Stimulated activated memory B cell treated with anti-CD40 and anti-IgM and Interleukin-4, amounts not matched to agents 10 μg/mL and 1 μg/mL and 100 μg/mL, for 72 hours (primary cell): ENCODE data around the gene PDE4DIP.
"Not testable (repeated sequence)": the region's sequence is repeated elsewhere in the genome, so short reads cannot be mapped to it uniquely, and the experiment has no call there.

Source experiments
- ATAC-seq: fragments of 150-1000 bp; cut with Tn5 transposase; 2 replicates; pipeline ENCODE4 v1.10.0; 2021
- H3K27ac Mint-ChIP-seq: one replicate; pipeline ENCODE4 v1.8.0; 2022; ENCODE audit warnings: mild to moderate bottlenecking, mixed read lengths
- H3K27me3 Mint-ChIP-seq: one replicate; pipeline ENCODE4 v1.8.0; 2022; ENCODE audit warnings: mixed read lengths
- H3K36me3 Mint-ChIP-seq: one replicate; pipeline ENCODE4 v1.8.0; 2022; ENCODE audit warnings: mixed read lengths
- H3K4me1 Mint-ChIP-seq: one replicate; pipeline ENCODE4 v1.8.0; 2022; ENCODE audit warnings: mixed read lengths
- H3K4me3 Mint-ChIP-seq: one replicate; pipeline ENCODE4 v1.8.0; 2022; ENCODE audit warnings: mild to moderate bottlenecking, moderate library complexity, mixed read lengths
- H3K9me3 Mint-ChIP-seq: one replicate; pipeline ENCODE4 v1.8.0; 2022; ENCODE audit warnings: mixed read lengths

PDE4DIP gene

GRCh38 chr1:148855367-148855766, 11.1 kb downstream of the PDE4DIP start:
- not testable (repeated sequence) for ATAC-seq

GRCh38 chr1:148860049-148860448, 15.8 kb downstream of the PDE4DIP start:
- H3K4me3 Mint-ChIP-seq, H3K36me3 Mint-ChIP-seq, H3K4me1 Mint-ChIP-seq, H3K27me3 Mint-ChIP-seq, ATAC-seq, H3K27ac Mint-ChIP-seq, H3K9me3 Mint-ChIP-seq: not testable (repeated sequence)

More at GRCh38 chr1:148855367-148855766, 11.1 kb downstream of the PDE4DIP start:
- not testable (repeated sequence) for H3K36me3 Mint-ChIP-seq, H3K9me3 Mint-ChIP-seq, H3K27ac Mint-ChIP-seq, H3K4me1 Mint-ChIP-seq, H3K4me3 Mint-ChIP-seq, H3K27me3 Mint-ChIP-seq

DNA sequence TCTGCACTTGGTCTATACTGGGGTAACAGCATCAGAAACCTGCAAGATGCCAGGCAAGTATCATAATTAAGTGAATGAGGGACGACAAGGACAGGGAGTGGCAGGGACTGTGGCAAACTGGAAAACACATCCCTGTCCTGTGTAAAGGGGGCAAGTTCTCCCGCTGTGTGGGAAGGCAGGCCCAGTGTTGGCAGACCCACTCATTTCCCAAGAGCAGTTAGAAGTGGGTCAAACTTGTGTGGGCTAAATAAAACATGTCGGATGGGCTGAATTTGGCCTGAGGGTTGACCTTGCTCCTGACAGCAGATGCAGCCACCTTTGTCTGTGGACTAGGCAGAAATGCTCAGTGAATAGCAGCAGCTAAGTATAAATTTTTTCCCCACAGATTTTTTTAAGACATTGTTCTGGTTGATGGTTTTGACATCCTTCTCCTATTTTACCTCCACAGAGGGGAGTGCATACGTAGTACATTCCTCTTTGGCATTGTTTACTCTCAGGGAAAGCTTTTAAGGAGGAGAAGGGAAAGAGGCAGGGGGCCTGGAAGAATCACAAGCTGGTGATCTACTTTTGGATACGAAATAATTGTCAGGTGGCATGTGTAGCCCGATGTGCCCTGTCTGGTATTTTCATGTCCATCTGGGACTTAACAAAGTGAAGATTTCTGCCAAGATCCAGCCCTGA, 16.5 kb downstream of the PDE4DIP start:
- not testable (repeated sequence) for H3K4me3 Mint-ChIP-seq, H3K27me3 Mint-ChIP-seq, H3K27ac Mint-ChIP-seq, H3K9me3 Mint-ChIP-seq, H3K4me1 Mint-ChIP-seq, H3K36me3 Mint-ChIP-seq, ATAC-seq

DNA sequence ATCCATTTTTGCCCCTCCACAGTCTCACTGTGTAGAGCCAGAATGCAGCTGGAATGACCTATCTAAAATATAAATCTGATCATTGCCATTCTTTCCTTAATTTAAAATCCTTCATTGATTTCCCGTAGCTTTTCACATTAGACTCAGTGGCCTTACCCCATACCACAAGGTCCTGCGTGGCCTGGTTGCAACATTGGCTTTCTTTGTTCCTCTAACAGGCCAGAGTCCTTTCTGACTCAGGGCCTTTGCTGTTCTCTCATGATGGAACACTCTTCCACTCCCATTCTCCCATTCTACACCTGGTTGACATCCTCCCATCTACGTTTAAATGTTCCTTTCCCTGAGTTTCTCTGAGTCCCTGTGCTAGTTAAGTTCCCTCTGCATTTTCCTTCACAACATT, 18.4 kb downstream of the PDE4DIP start:
- not testable (repeated sequence) for H3K36me3 Mint-ChIP-seq, H3K4me1 Mint-ChIP-seq, H3K27me3 Mint-ChIP-seq, H3K4me3 Mint-ChIP-seq, ATAC-seq, H3K9me3 Mint-ChIP-seq, H3K27ac Mint-ChIP-seq

- not testable (repeated sequence) for ATAC-seq, H3K27me3 Mint-ChIP-seq, H3K36me3 Mint-ChIP-seq, H3K4me1 Mint-ChIP-seq, H3K9me3 Mint-ChIP-seq, H3K4me3 Mint-ChIP-seq, H3K27ac Mint-ChIP-seq
Observed at GRCh38 chr1:148868924-148869633, 24.9 kb downstream of the PDE4DIP start.

DNA sequence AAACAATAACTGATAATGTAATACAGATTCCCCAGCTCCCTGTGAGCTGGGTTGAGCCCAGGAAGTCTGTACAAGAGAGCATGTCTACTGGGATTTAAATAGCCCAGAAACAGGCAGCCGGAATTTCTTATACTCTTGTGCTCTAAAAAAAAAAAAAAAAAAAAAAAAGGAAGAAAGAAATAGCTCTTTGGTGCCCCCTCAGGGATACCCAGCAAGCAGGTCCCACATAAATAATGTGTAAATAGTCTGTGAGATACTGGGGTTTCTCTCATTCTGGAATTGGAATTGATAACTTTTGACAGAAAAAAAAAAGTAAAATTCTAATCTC, 25.4 kb downstream of the PDE4DIP start:
- H3K36me3 Mint-ChIP-seq, H3K4me1 Mint-ChIP-seq, H3K9me3 Mint-ChIP-seq, H3K27ac Mint-ChIP-seq, H3K27me3 Mint-ChIP-seq, H3K4me3 Mint-ChIP-seq, ATAC-seq: not testable (repeated sequence)

- H3K4me1 Mint-ChIP-seq, ATAC-seq, H3K4me3 Mint-ChIP-seq, H3K36me3 Mint-ChIP-seq, H3K27me3 Mint-ChIP-seq, H3K9me3 Mint-ChIP-seq, H3K27ac Mint-ChIP-seq: not testable (repeated sequence)
Observed at GRCh38 chr1:148874408-148875388, 30.5 kb downstream of the PDE4DIP start.

DNA sequence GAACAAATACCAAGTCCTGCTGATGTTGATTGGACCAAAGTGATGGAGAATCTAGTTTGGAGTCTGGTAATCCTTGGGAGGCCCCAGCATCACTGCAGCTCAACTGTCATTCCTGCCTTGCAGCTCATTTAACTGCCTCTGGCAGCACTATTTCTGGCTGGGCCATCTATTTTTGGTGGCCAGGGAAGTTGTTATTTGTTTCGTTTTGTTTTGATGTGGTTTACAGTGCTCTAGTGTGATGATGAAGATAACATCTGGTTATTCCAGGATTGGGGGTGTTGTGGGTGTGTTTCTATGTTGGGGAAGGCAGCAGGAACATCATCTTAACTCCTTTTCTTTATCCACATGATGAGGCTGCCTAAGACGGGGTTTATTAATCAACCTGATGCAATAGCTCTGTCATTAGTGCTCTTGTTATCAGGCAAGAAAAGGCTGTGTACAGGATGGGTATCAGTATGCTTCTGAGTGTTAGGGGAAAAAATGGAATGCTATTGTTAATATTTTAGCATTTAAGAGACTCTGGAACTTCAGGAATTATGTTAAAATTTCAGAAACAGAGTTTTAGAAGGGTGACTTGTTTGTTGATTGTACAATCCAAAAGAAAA, 35.7 kb downstream of the PDE4DIP start:
- H3K36me3 Mint-ChIP-seq, H3K27ac Mint-ChIP-seq, H3K9me3 Mint-ChIP-seq, ATAC-seq, H3K4me1 Mint-ChIP-seq, H3K4me3 Mint-ChIP-seq, H3K27me3 Mint-ChIP-seq: not testable (repeated sequence)

GRCh38 chr1:148881261-148881660, 37.0 kb downstream of the PDE4DIP start:
- not testable (repeated sequence) for H3K27me3 Mint-ChIP-seq, ATAC-seq, H3K4me3 Mint-ChIP-seq, H3K4me1 Mint-ChIP-seq, H3K36me3 Mint-ChIP-seq, H3K9me3 Mint-ChIP-seq, H3K27ac Mint-ChIP-seq

- H3K36me3 Mint-ChIP-seq, H3K27me3 Mint-ChIP-seq, H3K4me3 Mint-ChIP-seq, H3K27ac Mint-ChIP-seq, H3K9me3 Mint-ChIP-seq, H3K4me1 Mint-ChIP-seq: not testable (repeated sequence)
- ATAC-seq: peak; percentile 64
Observed at GRCh38 chr1:148885219-148885618, 41.0 kb downstream of the PDE4DIP start.

DNA sequence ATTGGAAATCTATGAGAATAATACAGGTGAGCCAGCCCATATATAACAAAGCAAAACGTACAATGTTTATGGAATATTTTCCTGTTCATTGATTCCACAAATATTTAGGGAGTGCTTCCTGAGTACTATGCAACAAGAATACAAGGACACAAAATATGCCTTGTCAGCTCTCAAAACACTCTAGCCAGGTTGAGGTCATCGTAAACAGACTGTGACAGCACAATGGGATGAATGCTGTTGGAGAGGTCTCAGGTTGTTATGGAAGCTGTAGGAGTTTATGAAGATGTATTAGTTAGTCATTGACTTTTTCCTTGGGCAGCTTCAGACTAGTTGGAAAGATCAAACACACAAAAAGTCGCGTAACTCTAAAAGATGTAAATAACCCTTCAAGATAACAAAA, 42.1 kb downstream of the PDE4DIP start:
- H3K27ac Mint-ChIP-seq, ATAC-seq, H3K36me3 Mint-ChIP-seq, H3K9me3 Mint-ChIP-seq, H3K4me1 Mint-ChIP-seq, H3K4me3 Mint-ChIP-seq, H3K27me3 Mint-ChIP-seq: not testable (repeated sequence)

DNA sequence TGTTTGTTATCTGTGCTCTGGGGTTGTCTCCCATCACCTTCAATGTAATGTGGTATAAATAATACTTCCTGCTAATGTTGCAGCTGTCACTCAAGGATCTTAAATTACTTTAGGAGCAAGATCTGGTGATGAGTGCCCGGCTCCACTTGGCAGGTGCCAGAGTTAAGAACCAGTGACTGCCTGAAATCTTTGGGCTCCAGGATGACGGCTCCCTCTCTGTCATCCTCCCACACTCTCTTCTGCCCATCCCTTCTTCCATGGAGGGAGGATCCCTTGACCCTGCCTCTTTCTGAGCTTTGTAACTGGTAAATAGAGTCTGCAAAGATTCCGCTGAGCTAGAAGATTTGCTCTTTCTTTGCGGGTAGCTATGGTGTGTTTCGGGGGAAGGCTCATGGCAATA, 44.4 kb downstream of the PDE4DIP start:
- not testable (repeated sequence) for H3K27ac Mint-ChIP-seq, H3K36me3 Mint-ChIP-seq, H3K4me1 Mint-ChIP-seq, H3K9me3 Mint-ChIP-seq, H3K27me3 Mint-ChIP-seq, ATAC-seq, H3K4me3 Mint-ChIP-seq

DNA sequence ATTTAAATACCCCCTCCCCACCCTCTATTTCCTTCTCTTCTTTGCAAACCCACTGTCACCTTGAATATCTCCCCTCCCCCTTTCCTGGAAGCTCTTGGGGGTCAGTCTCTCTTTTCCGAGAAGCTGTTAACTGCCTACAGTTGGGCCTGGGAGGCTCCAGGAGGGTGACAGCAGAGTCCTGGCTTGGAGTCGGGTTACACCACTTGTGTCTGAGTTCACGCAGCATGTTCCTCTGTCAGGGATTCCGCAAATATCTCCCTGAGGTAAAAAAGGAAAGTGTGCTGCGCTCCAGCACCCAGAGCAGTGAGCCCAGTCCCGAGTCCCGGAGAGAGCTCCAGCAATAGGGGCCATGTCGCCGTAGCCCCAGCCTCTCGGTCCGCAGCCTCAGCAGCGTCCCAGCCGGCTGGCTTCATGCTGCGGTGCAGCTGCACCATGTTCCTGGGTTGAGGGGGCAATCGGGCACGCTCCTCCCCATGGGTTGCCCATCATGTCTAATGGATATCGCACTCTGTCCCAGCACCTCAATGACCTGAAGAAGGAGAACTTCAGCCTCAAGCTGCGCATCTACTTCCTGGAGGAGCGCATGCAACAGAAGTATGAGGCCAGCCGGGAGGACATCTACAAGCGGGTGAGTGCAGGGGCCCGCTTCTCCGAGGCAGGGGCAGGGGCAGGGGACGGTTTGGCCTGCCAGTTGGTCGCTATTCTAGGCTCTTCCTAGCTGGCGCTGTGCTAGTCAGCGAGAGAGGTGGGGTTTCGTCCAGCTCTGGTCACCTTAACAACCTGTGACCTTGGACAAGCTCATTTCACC, 45.2 kb downstream of the PDE4DIP start:
- not testable (repeated sequence) for H3K27ac Mint-ChIP-seq, H3K27me3 Mint-ChIP-seq, H3K4me1 Mint-ChIP-seq, H3K36me3 Mint-ChIP-seq, H3K4me3 Mint-ChIP-seq, ATAC-seq, H3K9me3 Mint-ChIP-seq

GRCh38 chr1:148890075-148890568, 45.9 kb downstream of the PDE4DIP start:
- not testable (repeated sequence) for H3K4me1 Mint-ChIP-seq, H3K27me3 Mint-ChIP-seq, H3K27ac Mint-ChIP-seq, ATAC-seq, H3K36me3 Mint-ChIP-seq, H3K4me3 Mint-ChIP-seq, H3K9me3 Mint-ChIP-seq
